Measurements from ENCODE around the gene TLN1.

DNA sequence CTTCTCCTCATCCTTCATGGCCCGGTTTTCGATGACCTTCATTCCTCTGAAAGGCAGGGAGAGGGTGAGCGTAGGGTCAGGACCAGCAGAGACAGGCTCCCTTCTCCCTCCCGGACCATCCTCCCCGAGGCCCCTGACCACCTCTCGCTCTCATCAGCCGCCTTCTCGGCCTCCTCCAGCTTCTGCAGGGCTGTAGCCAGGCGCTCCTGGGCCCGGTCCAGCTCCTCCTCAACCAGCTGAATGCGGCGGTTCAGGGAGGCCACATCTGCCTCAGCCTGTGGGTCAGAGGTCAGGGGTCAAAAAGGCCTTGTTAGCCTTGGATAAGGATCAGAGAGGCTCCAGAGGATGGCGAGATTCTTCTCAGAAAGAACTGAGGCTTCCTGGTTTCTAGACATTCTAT lies 46.5 kb downstream of the TLN1 start:
- TF ChIP-seq, protein P1, sequence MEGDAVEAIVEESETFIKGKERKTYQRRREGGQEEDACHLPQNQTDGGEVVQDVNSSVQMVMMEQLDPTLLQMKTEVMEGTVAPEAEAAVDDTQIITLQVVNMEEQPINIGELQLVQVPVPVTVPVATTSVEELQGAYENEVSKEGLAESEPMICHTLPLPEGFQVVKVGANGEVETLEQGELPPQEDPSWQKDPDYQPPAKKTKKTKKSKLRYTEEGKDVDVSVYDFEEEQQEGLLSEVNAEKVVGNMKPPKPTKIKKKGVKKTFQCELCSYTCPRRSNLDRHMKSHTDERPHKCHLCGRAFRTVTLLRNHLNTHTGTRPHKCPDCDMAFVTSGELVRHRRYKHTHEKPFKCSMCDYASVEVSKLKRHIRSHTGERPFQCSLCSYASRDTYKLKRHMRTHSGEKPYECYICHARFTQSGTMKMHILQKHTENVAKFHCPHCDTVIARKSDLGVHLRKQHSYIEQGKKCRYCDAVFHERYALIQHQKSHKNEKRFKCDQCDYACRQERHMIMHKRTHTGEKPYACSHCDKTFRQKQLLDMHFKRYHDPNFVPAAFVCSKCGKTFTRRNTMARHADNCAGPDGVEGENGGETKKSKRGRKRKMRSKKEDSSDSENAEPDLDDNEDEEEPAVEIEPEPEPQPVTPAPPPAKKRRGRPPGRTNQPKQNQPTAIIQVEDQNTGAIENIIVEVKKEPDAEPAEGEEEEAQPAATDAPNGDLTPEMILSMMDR (IDR thresholded peaks at IDR 0.05): no peak
- no peak for TF ChIP-seq POLR2A (IDR thresholded peaks at IDR 0.05)

All from thyroid gland (tissue), 4 donors.